Hepatocyte (in vitro differentiated cells): Measurements from ENCODE around the gene AMBRA1. TPM values are rescaled to one million over a fixed set of nuclear protein-coding genes. Genes with fewer than 3 reads are reported as not detected.
"Not testable (repeated sequence)": the region's sequence is repeated elsewhere in the genome, so short reads cannot be mapped to it uniquely, and the experiment has no call there.

Experiments used
- DNase-seq: peaks from one replicate; pipeline ENCODE4 v3.0.0-alpha.2; 2016; ENCODE audit warnings: low spot score
- H2AFZ ChIP-seq: fragments of 200-600 bp; sonication (generic); 2 replicates; pipeline ENCODE4 v1.6.0; 2016; ENCODE audit warnings: antibody characterized with exemption, mild to moderate bottlenecking
- H3K27ac ChIP-seq: fragments of 200-600 bp; sonication (generic); 2 replicates; pipeline ENCODE4 v1.5.1; 2016; ENCODE audit warnings: mild to moderate bottlenecking
- H3K27me3 ChIP-seq: fragments of 200-600 bp; sonication (generic); 2 replicates; pipeline ENCODE4 v1.6.1; 2016
- H3K36me3 ChIP-seq: fragments of 200-600 bp; sonication (generic); replicated peaks from 2 replicates; pipeline ENCODE4 v1.5.1; 2016; ENCODE audit warnings: low read depth; ENCODE audit not compliant: insufficient read depth
- H3K4me1 ChIP-seq: fragments of 200-600 bp; sonication (generic); 2 replicates; pipeline ENCODE4 v1.5.1; 2016; ENCODE audit warnings: mild to moderate bottlenecking, moderate library complexity; ENCODE audit not compliant: insufficient read depth
- H3K4me2 ChIP-seq: fragments of 200-600 bp; sonication (generic); 2 replicates; pipeline ENCODE4 v1.6.0; 2016
- H3K4me3 ChIP-seq: fragments of 200-600 bp; sonication (generic); 2 replicates; pipeline ENCODE4 v1.5.1; 2016; ENCODE audit warnings: mild to moderate bottlenecking
- H3K79me2 ChIP-seq: fragments of 200-600 bp; sonication (generic); 2 replicates; pipeline ENCODE4 v1.6.0; 2017; ENCODE audit warnings: mild to moderate bottlenecking
- H3K9me2 ChIP-seq: fragments of 200-600 bp; sonication (generic); replicated peaks from 2 replicates; pipeline ENCODE4 v1.6.0; 2017; ENCODE audit warnings: mild to moderate bottlenecking; ENCODE audit not compliant: insufficient read depth
- H3K9me3 ChIP-seq: fragments of 200-600 bp; sonication (generic); 2 replicates; pipeline ENCODE4 v1.5.1; 2016; ENCODE audit warnings: low read depth, mild to moderate bottlenecking
- H4K20me1 ChIP-seq: fragments of 200-600 bp; sonication (generic); 2 replicates; pipeline ENCODE4 v1.6.0; 2016; ENCODE audit warnings: mild to moderate bottlenecking; ENCODE audit not compliant: insufficient read depth, poor library complexity, severe bottlenecking
- CTCF ChIP-seq: fragments of 200-600 bp; sonication (generic); IDR thresholded peaks from 2 replicates; pipeline ENCODE4 v1.5.1; 2016; ENCODE audit warnings: antibody characterized with exemption, mild to moderate bottlenecking; ENCODE audit not compliant: poor library complexity
- EZH2 ChIP-seq: fragments of 200-600 bp; sonication (generic); IDR thresholded peaks from 2 replicates; pipeline ENCODE4 v1.6.1; 2016; ENCODE audit warnings: antibody characterized with exemption, mild to moderate bottlenecking, borderline replicate concordance
- EZH2phosphoT487 ChIP-seq: fragments of 200-600 bp; sonication (generic); IDR thresholded peaks from one replicate; pipeline ENCODE4 v1.6.1; 2018; ENCODE audit warnings: antibody characterized with exemption, mild to moderate bottlenecking, low read depth, moderate library complexity; ENCODE audit not compliant: unreplicated experiment, severe bottlenecking
- WGBS: methylation state at CpG from one replicate; pipeline ENCODE4 v1.1.6; 2016; ENCODE audit warnings: low lambda C conversion rate; ENCODE audit errors: missing lambda C conversion rate; 5-methylcytosine and 5-hydroxymethylcytosine counted together
- polyA plus RNA-seq: library from polyadenylated mRNA; unstranded; fragments of >200 nt; fragmentation: Nextera tagmentation; extraction: Ambion mirVana; gene quantifications from 2 replicates; pipeline ENCODE4 v1.2.1, GENCODE V29; 2016
- total RNA-seq: library from RNA; depleted of rRNA; stranded (reverse); fragments of >200 nt; gene quantifications from 2 replicates; pipeline ENCODE4 v1.2.3, GENCODE V29; 2014

AMBRA1 gene
- total and polyA plus RNA-seq, 2 experiments from 2014 or later = 7.2 to 31.2 TPM

GRCh38 chr11:46380340-46381047 is 213.3 kb downstream of the AMBRA1 start:
- Histone ChIP-seq H3K27me3 (no peaks in the 10 kb centered on the region), H3K27ac (peak overlapping the region; percentile 99), H3K9me2 (no peaks in the 10 kb centered on the region), H3K4me1 (peaks cover 27% of the 10 kb centered on the region), H3K4me2 (peak overlapping the region; percentile 96), H3K9me3 (no peaks in the 10 kb centered on the region), H4K20me1 (peaks cover 8% of the 10 kb centered on the region), H3K36me3 (no peaks in the 10 kb centered on the region), H2AFZ (peak overlapping the region; percentile 88), H3K79me2 (peaks cover 14% of the 10 kb centered on the region), H3K4me3 (peak overlapping the region; percentile 70)
- WGBS = 3% methylated on average over 20 of the region's 45 CpGs
- peak; percentile 79 for DNase-seq
- TF ChIP-seq CTCF (no peak), EZH2 (no peak), EZH2phosphoT487 (no peak)

- WGBS = 19% methylated on average over 30 of the region's 36 CpGs
- H2AFZ ChIP-seq, H3K9me3 ChIP-seq, H3K4me3 ChIP-seq, H3K9me2 ChIP-seq, H4K20me1 ChIP-seq, H3K27me3 ChIP-seq, H3K36me3 ChIP-seq: not testable (repeated sequence)
- Histone ChIP-seq H3K79me2 (peaks cover 14% of the 10 kb centered on the region), H3K4me1 (peaks cover 27% of the 10 kb centered on the region), H3K4me2 (peak overlapping the region; percentile 96), H3K27ac (peak overlapping the region; percentile 99)
- peak; percentile 77 for DNase-seq
These were observed 214.1 kb downstream of the AMBRA1 start for GRCh38 chr11:46379482-46380293.

GRCh38 chr11:46378811-46379481 is 214.9 kb downstream of the AMBRA1 start:
- Histone ChIP-seq H3K27me3 (no peaks in the 10 kb centered on the region), H3K36me3 (no peaks in the 10 kb centered on the region), H3K9me2 (no peaks in the 10 kb centered on the region), H2AFZ (no peak overlapping the region), H3K9me3 (no peaks in the 10 kb centered on the region), H3K79me2 (peaks cover 14% of the 10 kb centered on the region), H3K27ac (peak overlapping the region; percentile 99), H4K20me1 (peaks cover 8% of the 10 kb centered on the region), H3K4me2 (peak overlapping the region; percentile 96), H3K4me3 (no peak overlapping the region), H3K4me1 (peaks cover 27% of the 10 kb centered on the region)
- no peak for DNase-seq
- 85% methylated on average over 20 of the region's 20 CpGs for WGBS
- TF ChIP-seq CTCF (no peak), EZH2 (no peak), EZH2phosphoT487 (no peak)
